ENCODE measurements around the gene NOLC1.
A peak's percentile ranks its signal among the peaks of the same experiment; 100 is the strongest.
"Not testable (repeated sequence)": the region's sequence is repeated elsewhere in the genome, so short reads cannot be mapped to it uniquely, and the experiment has no call there.

Gene NOLC1

DNA sequence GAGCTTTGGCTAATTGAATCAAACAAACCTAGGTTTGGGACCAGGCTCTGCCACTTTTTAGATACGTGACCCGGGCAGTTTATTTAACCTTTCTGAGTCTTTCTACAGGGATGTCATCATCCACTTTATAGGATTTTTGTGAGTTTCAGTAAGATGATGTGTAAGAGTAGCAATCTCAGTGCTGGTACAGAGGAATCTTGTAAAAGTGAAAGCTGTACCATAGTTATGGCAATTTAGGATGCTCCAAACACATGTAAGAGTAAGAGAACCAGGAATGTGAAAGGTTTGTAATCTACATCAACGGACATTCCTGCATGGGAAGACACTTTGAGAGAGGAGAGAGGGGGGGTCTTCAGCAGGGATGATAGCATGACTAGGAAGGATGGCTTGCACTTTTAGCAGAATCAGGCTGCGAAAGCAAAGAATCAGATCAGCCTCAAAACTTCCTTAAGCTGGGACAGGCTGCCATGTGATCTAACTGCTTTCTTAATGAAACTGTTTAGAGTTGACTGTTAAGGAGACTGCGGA lies 968 bp downstream of the NOLC1 start:
- no peak for DNase-seq (ENCODE audit: extremely low read depth in 1 of 2, low read depth in 1 of 2)

DNA sequence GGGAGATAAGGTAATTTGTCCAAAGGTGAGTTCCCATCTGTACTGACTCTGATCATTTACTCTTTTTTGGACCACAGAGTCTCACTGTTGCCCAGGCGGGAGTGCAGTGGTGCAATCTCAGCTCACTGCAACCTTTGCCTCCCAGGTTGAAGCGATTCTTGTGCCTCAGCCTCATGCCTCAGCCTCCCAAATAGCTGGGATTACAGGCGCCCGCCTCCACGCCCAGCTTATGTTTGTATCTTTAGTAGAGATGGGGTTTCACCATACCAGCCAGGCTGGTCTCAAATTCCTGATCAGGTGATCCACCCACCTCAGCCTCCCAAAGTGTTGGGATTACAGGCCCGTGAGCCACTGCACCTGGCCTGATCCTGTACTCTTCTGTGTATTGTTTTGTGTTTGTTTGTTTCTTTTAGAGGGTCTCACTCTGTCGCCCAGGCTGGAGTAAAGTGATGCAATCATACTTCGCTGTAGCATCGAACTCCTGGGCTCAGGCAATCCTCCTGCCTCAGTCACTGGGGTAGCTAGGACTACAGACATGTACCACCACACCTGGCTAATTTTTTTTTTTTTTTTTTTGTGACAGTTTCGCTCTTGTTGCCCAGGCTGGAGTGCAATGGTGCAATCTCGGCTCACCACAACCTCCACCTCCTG lies 2.4 kb downstream of the NOLC1 start:
- no peak for DNase-seq (ENCODE audit: extremely low read depth in 1 of 2, low read depth in 1 of 2)

DNA sequence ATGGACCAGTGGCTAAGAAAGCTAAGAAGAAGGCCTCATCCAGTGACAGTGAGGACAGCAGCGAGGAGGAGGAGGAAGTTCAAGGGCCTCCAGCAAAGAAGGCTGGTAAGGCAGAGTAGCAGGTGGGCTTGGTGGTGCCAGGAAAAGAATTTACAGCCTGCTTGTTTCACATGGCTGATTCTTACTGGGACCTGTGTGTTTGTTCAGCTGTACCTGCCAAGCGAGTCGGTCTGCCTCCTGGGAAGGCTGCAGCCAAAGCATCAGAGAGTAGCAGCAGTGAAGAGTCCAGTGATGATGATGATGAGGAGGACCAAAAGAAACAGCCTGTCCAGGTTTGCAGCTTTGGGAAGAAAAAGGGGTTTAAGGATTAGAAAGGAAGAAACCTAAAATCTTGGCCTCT lies 5.0 kb downstream of the NOLC1 start:
- DNase-seq (ENCODE audit: extremely low read depth in 1 of 2, low read depth in 1 of 2) = no peak

DNA sequence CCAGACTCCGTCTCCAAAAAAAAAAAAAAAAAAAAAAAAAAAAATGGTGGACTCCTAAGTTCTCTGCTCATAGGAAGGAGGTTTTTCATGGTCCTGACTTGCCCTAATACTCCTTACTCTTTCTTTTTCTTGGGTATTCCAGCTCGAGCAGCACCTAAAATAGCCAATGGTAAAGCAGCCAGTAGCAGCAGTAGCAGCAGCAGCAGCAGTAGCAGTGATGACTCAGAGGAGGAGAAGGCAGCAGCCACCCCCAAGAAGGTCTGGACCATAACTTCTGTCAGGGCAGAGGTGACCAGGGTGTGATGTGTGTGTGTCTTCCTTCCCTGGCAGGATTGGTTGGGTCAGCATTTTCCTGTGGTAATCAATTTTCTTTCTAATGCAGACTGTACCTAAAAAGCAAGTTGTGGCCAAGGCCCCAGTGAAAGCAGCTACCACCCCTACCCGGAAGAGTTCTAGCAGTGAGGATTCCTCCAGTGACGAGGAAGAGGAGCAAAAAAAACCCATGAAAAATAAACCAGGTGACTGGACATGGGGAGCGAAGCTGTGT lies 6.9 kb downstream of the NOLC1 start:
- no peak for DNase-seq (ENCODE audit: extremely low read depth in 1 of 2, low read depth in 1 of 2)

DNA sequence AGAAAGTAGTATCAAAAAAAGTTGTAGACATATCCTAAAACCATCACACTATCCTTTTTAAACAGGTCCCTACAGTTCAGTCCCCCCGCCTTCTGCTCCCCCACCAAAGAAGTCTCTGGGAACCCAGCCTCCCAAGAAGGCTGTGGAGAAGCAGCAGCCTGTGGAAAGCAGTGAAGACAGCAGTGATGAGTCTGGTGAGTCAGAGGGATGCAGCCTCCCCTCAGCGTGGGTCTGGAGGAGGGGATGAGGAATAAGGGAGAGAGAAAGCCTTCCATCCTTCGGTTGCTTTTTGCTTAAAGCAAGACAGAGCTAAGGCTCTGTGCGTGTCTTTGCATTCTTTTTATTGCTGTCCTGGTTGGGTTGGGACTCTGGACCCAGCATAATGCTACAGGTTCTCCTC lies 7.6 kb downstream of the NOLC1 start:
- DNase-seq (ENCODE audit: extremely low read depth in 1 of 2, low read depth in 1 of 2) = no peak

DNA sequence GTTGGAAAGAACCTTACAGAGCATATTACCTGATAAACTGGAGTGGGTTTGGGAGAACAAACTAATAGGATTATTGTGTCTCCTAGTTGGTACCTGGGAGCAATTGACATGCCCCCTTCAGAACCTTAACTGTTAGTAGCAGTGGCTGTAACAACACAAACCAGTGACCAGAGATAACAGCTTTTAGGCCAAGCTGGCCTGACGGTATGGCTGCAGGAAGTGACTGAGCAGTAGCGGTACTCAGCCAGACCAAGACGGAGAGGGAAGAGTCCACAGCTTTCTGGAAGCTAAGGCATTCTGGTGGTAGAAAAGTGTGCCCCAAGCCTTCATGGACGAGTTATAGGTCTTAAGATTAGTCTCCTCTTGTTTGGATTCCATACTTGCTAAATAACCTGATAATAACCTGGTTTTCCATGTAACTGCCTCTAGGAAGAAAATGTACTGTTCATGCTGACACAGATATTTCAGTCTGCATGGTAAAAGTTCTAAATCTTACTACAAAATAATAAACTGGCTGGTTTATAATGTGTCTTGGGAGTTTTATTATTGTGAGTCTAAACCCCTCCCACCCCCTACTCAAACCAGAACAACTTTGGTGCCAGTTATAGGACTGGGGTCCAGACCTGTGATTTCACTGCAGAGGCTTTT lies 11.3 kb downstream of the NOLC1 start:
- no peak for DNase-seq (ENCODE audit: extremely low read depth in 1 of 2, low read depth in 1 of 2)

DNA sequence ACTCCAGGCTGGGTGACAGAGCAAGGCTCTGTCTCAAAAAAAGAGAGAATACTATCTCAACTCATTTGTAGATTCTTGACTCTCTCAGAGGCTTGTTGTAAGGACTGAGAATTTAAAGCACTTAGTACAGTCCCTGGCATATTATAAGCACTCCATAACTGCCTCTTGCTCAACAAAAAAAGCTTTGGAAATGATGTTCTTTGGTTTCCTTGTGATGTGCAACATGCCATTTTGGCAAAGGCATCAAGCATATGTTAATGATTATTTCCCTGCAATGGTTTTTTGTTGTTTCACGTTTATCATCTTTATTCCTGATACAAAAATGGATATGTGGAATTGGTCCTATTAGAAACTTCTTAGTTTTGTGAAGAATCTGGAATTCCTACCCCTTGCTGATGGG lies 15.7 kb downstream of the NOLC1 start:
- no peak for DNase-seq (ENCODE audit: extremely low read depth in 1 of 2, low read depth in 1 of 2)

DNA sequence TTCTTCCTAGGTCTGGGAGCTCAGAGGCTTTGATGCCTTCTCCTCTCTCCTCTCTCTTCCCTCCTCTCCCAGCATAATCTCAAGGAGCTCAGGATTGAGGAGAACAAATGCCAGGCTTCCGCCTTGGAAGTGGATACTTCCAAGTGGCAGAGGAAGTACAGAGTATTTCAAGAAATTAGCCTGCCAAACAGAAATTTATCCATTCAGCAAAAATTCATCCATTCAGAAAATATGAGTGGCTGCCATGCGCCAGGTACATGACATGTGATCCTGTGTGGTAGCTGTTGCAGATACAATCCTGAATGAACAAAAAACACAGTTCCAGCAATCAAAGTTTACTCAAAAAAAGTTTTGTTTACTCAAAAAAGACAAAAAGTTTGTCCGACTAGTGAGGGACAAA lies 18.4 kb downstream of the NOLC1 start:
- no peak for DNase-seq (ENCODE audit: extremely low read depth in 1 of 2, low read depth in 1 of 2)

DNA sequence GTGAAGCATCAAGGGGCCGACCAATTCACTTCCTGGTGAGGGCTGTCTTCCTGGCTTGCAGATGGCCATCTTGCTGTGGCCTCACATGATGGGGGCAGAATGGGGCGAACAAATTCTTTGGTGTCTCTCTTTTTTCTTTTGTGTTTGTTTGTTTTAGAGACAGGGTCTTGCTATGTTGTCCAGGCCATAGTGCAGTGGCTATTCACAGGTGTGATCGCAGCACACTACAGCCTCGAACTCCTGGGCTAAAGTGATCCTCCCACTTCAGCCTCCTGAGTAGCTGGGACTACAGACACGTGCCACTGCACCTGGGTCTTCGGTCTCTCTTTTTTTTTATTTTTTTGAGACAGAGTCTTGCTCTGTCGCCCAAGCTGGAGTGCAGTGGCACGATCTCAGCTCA lies 20.1 kb downstream of the NOLC1 start:
- DNase-seq (ENCODE audit: extremely low read depth in 1 of 2, low read depth in 1 of 2) = no peak

DNA sequence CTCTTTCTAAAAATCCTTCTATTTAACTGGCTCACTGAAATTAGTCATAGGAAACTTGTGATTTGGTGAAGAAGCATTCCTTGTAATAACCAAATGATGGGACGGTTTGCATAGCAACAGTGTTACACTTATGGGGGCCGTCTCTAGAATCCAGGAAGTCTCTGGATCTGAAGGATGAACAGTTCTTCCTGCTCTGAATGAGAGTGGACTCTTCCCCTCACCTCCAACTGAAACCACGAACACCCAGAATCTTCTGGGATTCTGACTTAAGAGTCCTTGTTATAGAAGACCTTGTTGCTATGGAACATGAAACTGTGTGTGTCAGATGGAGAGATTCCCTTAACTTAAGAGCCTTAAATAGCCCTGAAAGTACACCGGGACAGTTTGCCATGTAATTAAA lies 23.2 kb downstream of the NOLC1 start:
- no peak for DNase-seq (ENCODE audit: extremely low read depth in 1 of 2, low read depth in 1 of 2)

DNA sequence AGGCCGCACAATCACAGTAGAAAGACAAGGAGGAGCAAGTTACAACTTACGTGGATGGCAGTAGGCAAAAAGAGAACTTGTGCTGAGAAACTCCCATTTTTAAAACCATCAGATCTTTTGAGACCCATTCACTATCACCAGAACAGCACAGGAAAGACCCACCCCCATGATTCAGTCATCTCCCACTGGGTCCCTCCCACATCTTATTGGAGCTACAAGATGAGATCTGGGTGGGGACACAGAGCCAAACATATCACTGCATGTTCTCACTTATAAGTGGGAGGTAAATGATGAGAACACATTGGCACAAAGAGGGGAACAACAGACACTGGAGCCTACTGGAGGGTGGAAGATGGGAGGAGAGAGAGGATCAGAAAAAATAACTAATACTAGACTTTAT lies 32.4 kb downstream of the NOLC1 start:
- no peak for DNase-seq (ENCODE audit: extremely low read depth in 1 of 2, low read depth in 1 of 2)

DNA sequence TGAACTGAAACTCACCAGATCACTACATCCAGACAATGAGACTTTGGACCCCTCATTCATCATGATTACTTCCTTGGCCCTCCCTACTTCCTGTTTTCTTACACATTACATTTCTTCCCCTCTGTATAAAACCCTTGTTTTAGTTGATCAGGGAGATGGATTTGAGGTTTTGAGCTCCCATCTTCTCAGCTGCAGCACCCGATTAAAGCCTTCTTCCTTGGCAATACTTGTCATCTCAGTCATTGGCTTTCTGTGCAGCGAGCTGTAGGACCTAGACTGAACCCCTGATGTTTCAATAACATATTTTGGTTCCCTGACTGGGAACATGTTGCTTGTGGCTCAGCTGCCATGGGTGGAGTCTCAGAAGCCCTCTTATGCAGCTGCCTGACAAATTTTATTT lies 33.1 kb downstream of the NOLC1 start:
- DNase-seq (ENCODE audit: extremely low read depth in 1 of 2, low read depth in 1 of 2) = no peak

DNA sequence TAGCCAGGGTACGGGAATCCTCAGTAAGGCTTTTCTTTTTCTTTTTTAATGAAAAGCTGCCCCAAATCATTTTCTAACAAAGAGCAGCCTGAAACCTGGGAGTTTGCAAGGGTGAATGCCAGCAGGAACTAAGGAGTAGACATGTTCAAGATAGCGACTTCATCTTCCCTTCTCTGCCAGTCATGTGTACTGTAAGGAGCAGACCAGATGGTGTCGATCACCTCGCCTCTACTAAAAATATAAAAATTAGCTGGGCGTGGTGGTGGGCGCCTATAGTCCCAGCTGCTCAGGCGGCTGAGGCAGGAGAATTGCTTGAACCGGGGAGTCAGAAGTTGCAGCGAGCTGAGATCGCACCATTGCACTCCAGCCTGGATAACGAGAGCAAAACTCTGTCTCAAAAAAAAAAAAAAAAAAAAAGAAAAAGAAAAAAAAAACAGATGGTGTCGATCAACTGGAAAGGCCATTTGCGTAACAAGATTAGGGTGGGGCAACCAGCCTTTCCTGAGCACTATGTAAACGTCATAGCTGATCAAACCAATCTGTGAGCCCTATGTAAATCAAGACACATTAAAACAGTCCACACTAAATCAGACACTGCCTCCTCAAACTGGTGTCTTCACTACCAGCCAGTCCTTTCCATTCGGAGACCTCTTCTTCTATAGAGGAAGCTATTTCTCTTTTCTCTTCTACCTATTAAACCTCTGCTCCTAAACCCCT lies 33.8 kb downstream of the NOLC1 start:
- DNase-seq (ENCODE audit: extremely low read depth in 1 of 2, low read depth in 1 of 2) = no peak

DNA sequence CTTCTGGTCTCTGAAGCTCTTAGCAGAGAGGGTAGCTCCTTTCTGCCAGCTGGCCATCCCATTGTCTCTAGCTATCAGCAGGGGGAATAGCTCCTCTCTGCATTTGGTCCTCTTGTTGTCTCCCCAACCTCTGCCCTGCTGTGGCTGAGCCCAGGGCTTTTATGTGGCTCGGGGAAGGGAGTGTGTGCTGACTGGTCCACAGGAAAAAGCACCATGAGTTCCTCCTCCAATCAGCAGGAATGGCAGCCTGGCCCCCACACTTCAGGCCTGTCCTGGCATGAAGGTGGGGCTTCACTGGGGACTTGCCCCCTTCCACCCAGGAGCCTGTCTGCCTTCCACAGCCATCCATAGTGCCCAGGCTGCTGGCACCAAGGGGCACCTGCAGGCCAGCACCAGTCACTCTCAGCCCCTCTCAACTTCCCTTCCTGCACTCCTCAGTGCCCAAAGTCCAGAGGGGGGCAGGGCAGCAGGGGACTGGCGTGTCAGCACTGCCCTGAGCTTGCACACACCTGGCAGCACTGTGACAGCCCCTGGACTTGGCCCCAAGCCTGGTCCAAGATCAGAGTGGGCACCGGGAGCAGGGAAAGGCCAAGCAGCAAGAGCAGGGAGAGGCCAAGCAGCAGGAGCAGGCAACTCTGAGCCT lies 36.2 kb downstream of the NOLC1 start:
- DNase-seq (ENCODE audit: extremely low read depth in 1 of 2, low read depth in 1 of 2) = no peak

DNA sequence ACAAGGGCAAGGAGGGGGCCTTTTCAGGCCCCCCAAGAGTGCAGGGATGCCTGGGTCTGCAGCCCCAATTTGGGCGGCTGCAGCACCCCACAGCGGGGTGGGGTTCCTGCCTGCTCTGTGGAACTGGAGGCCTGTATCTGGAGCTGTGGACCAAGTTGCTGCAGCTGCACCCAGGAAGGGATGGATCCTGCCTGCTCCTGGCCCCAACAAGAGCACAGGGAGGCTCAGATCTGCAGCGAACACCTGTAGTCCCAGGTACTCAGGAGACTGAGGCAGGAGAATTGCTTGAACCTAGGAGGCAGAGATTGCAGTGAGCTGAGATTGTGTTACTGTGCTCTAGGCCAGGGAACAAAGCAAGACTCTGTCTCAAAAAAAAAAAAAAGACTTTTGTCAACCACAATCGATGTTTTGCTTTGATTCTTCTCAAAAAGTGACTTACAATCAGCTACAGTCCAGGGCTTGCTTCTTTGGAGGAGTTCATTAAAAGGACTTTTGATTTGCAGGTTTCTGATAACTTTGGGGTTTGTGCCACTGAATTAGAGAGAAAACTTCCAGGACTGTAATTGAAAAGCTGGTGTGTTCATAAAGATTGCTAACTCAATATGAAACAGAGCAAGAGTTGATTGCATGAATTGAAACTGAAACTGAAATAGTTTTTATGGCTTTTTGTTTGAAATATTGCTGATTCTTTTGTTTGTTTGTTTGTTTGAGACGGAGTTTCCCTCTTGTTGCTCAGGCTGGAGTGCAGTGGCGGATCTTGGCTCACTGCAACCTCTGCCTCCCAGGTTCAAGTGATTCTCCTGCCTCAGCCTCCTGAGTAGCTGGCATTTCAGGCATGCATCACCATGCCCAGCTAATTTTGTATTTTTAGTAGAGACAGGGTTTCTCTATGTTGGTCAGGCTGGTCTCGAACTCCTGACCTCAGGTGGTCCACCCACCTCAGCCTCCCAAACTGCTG lies 37.0 kb downstream of the NOLC1 start:
- DNase-seq (ENCODE audit: extremely low read depth in 1 of 2, low read depth in 1 of 2) = not testable (repeated sequence)

DNA sequence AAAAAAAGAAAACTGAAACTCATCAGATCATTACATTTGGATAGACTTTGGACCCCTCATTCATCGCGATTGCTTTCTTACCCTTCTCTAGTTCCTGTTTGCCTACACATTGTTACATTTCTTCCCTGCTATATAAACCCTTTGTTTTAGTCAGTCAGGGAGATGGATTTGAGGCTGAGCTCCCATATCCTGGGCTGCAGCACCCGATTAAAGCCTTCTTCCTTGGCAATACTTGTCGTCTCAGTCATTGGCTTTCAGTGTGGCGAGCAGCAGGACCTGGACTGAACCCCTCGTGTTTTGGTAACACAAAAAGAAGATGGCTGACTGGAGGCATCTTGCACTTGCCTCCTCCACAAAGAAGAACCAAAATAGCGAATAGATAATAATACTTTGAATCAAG lies 39.8 kb downstream of the NOLC1 start:
- no peak for DNase-seq (ENCODE audit: extremely low read depth in 1 of 2, low read depth in 1 of 2)

DNA sequence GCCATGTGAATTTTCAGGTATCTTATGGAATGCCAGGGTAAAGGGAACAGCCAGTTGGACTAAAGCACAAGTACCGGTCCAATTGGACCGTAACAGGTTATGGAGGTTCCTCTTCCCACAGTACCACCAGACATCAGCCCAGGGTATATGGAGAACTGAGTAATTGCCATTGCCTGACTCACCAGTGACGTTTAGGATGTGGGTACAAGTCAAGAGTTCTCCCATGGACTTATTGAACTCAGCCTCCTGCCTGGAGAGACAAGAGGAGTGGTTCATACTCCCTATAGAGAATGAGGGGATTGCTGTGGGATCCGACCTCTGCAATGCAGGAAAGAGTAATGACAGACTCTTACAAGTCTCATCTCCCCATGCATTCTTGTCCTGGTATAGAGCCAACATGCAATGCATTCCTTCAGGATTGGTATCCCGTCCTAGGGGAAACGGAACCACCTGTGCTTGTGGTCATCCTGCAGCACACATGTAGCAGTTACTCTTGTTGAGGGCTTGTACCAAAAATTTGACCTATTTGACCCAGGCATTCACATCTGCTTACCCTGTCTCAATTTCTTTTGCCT lies 43.2 kb downstream of the NOLC1 start:
- DNase-seq (ENCODE audit: extremely low read depth in 1 of 2, low read depth in 1 of 2) = no peak

DNA sequence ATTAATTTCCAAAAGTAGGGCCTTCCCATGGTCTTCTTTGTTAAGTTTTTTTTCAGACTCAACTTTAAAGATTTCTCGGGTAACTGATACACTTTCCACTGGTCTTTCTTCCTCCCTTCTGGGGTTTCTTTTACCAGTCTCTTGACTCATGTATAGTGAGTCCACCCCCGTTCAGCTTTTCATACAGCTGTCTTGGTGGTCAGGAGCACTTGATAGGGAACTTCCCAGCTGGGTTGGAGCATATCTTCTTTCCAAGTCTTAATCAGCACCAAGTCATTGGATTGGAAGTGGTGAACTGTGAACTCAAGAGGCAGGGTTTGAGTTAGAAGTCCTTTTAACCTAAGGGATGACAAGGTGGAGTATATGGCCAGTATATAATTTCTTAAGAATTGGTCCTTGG lies 44.7 kb downstream of the NOLC1 start:
- DNase-seq (ENCODE audit: extremely low read depth in 1 of 2, low read depth in 1 of 2) = peak in 1 of 2 donors; percentile 23

DNA sequence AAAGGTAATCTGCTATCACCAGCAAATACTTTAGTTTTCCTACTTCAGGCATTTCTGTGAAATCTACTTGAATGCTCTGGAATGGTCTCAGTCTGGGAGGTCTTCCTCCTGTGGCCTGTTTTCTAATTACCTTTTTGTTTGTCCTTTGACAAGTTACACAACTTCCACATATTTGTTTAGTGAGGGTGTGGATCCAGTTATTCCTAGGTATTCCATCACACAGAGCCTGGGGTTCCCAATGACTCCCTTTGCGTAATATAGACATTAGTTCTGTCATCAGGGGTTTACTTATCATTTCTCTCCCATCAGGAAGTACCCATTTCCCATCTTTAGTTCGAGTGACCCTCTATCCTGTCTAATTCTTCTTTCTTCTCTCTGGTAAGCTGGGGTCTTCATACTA lies 45.8 kb downstream of the NOLC1 start:
- no peak for DNase-seq (ENCODE audit: extremely low read depth in 1 of 2, low read depth in 1 of 2)

All from stimulated activated CD8-positive, alpha-beta memory T cell treated with anti-CD3 and anti-CD28 coated beads, Interleukin-7, amount 100 ng/mL, for 48 hours (primary cell).